ENCODE results near the gene RAD54L2.

GRCh38 chr3:51500632-51501131 is 37.8 kb upstream of the RAD54L2 start:
- TF ChIP-seq ZFX (IDR thresholded peaks at IDR 0.05) (no peak), CTCF (conservative IDR thresholded peaks at IDR 0.05) (no peak)
